Endothelial cell of umbilical vein (primary cell): ENCODE data around the gene ARNT2. TPM values are rescaled to one million over a fixed set of nuclear protein-coding genes. Genes with fewer than 3 reads are reported as not detected.

ENCODE experiments used
- BruUV-seq: library from RNA; stranded (reverse); fragments of 400-500 nt; replicated peaks from 2 replicates; lab custom pipeline; 2021; lab: Mats Ljungman, UMichigan
- CTCF ChIA-PET: fragments of 300-600, 350-600 bp; sonication (Branson Sonifier 250); formaldehyde crosslinking; loops from one replicate; lab custom pipeline; 2021; ENCODE audit warnings: antibody characterized with exemption, inconsistent platforms; lab: Charles Lee
- POLR2A ChIA-PET: fragments of 300-600, 350-600 bp; sonication (Branson Sonifier 250); formaldehyde crosslinking; loops from one replicate; lab custom pipeline; 2021; ENCODE audit warnings: antibody characterized with exemption, inconsistent platforms; lab: Charles Lee
- DNase-seq: peaks from one replicate; pipeline ENCODE4 v3.0.0-alpha.2; 2011; ENCODE audit warnings: low read depth, low spot score
- FAIRE-seq: peaks from 2 replicates; lab custom pipeline; 2011; peaks lifted over from hg19 to GRCh38; lab: Jason Lieb, UNC
- H2AFZ ChIP-seq: 2 replicates; pipeline ENCODE4 v1.6.0; 2012; ENCODE audit warnings: low read depth, low read length, control low read depth, inconsistent platforms
- H3K27ac ChIP-seq: 2 replicates; pipeline ENCODE4 v1.5.1; 2011; ENCODE audit warnings: low read depth, mild to moderate bottlenecking, control low read depth, low read length, moderate library complexity; ENCODE audit not compliant: insufficient read depth
- H3K27me3 ChIP-seq, 2 experiments: 2 replicates each; pipeline versions ENCODE4 v1.6.0 to v1.6.1; 2011; ENCODE audit warnings: low read length in 2 of 2, mixed read lengths in 1 of 2; ENCODE audit not compliant: control insufficient read depth in 2 of 2, insufficient read depth in 2 of 2
- H3K36me3 ChIP-seq, 2 experiments: 2 replicates in 1 of 2; 3 replicates in 1 of 2; pipeline ENCODE4 v1.5.1; 2011; ENCODE audit warnings: low read length in 2 of 2, mild to moderate bottlenecking in 1 of 2, moderate library complexity in 1 of 2; ENCODE audit not compliant: control insufficient read depth in 2 of 2, insufficient read depth in 2 of 2; ENCODE audit errors: extremely low read depth in 1 of 2
- H3K4me1 ChIP-seq: 3 replicates; pipeline ENCODE4 v1.5.1; 2011; ENCODE audit warnings: mild to moderate bottlenecking, low read length; ENCODE audit not compliant: control insufficient read depth, insufficient read depth; ENCODE audit errors: extremely low read depth
- H3K4me2 ChIP-seq: 2 replicates; pipeline ENCODE4 v1.6.1; 2011; ENCODE audit warnings: low read length, control low read depth, mixed read lengths; ENCODE audit not compliant: insufficient read depth
- H3K4me3 ChIP-seq, 3 experiments: fragments of 200-600 bp in 1 of 3; sonication (generic), shearing (Covaris generic) in 1 of 3; replicated peaks in 1 of 3; 2 replicates each; pipeline ENCODE4 v1.5.1; 2011 to 2016; ENCODE audit warnings: control low read depth in 3 of 3, low read length in 3 of 3, mild to moderate bottlenecking in 2 of 3, inconsistent platforms in 1 of 3, low read depth in 1 of 3, moderate library complexity in 1 of 3; ENCODE audit not compliant: insufficient read depth in 1 of 3
- H3K79me2 ChIP-seq: 2 replicates; pipeline ENCODE4 v1.6.0; 2012; ENCODE audit warnings: low read length, inconsistent platforms; ENCODE audit not compliant: control insufficient read depth, insufficient read depth
- H3K9ac ChIP-seq: replicated peaks from 2 replicates; pipeline ENCODE3; 2011; ENCODE audit warnings: low read length, control low read depth; ENCODE audit not compliant: insufficient read depth; ENCODE audit errors: extremely low read depth
- H3K9me1 ChIP-seq: replicated peaks from 3 replicates; pipeline ENCODE4 v1.6.0; 2011; ENCODE audit warnings: mild to moderate bottlenecking, low read length; ENCODE audit not compliant: control insufficient read depth, insufficient read depth; ENCODE audit errors: extremely low read depth
- H3K9me3 ChIP-seq: replicated peaks from 2 replicates; pipeline ENCODE4 v1.5.1; 2012; ENCODE audit warnings: low read length, inconsistent platforms; ENCODE audit not compliant: control insufficient read depth, insufficient read depth
- H4K20me1 ChIP-seq: replicated peaks from 2 replicates; pipeline ENCODE3; 2011; ENCODE audit warnings: mild to moderate bottlenecking, low read length; ENCODE audit not compliant: control insufficient read depth, insufficient read depth; ENCODE audit errors: extremely low read depth
- EZH2 ChIP-seq: IDR thresholded peaks from 2 replicates; pipeline ENCODE4 v1.6.1; 2012; ENCODE audit warnings: borderline replicate concordance, low read depth, mild to moderate bottlenecking, moderate library complexity, low read length, inconsistent platforms; ENCODE audit not compliant: severe bottlenecking
- FOS ChIP-seq: IDR thresholded peaks from 2 replicates; pipeline ENCODE4 v1.6.1; 2011; ENCODE audit warnings: mild to moderate bottlenecking, low read length, moderate library complexity, borderline replicate concordance; ENCODE audit not compliant: insufficient read depth
- GATA2 ChIP-seq: IDR thresholded peaks from 2 replicates; pipeline ENCODE4 v1.7.0; 2011; ENCODE audit warnings: low read depth, mild to moderate bottlenecking, moderate library complexity, mixed read lengths, low read length; ENCODE audit not compliant: insufficient read length, insufficient read depth
- JUN ChIP-seq: IDR thresholded peaks from 2 replicates; pipeline ENCODE4 v1.6.1; 2011; ENCODE audit warnings: borderline replicate concordance, low read depth; ENCODE audit not compliant: insufficient read length, insufficient read depth
- MYC ChIP-seq: IDR thresholded peaks from one replicate; pipeline ENCODE4 v1.6.1; 2011; ENCODE audit warnings: mild to moderate bottlenecking, low read depth, low read length
- POLR2A ChIP-seq: IDR thresholded peaks from 2 replicates; pipeline ENCODE4 v1.6.1; 2012; ENCODE audit warnings: low read depth, mild to moderate bottlenecking, control low read depth, low read length
- POLR2AphosphoS5 ChIP-seq: IDR thresholded peaks from 2 replicates; pipeline ENCODE4 v1.6.1; 2012; ENCODE audit warnings: low read depth, mild to moderate bottlenecking, control low read depth, low read length, moderate library complexity; ENCODE audit not compliant: insufficient read depth
- dilution Hi-C: fragments of 300-500 bp; cut with MboI; formaldehyde crosslinking; loops from one replicate; pipeline ENCODE4 v1.15.0; 2019; ENCODE audit warnings: low sequenced_read_pairs; ENCODE audit not compliant: extremely low pct_ligation_motif_present
- intact Hi-C: fragments of 100-400 bp; cut with micrococcal nuclease; formaldehyde crosslinking; loops from one replicate; pipeline ENCODE4 v1.10.0; 2022
- polyA plus RNA-seq, 4 experiments: library from polyadenylated mRNA; depleted of rRNA in 3 of 4; stranded (reverse) in 3 of 4; unstranded in 1 of 4; fragments of >200 nt; gene quantifications; 2 replicates each; pipeline versions ENCODE4 v1.2.1 to v1.2.3, GENCODE V29; 2011 to 2012; ENCODE audit warnings: missing spikeins in 1 of 4
- total RNA-seq: library from RNA; stranded (reverse); gene quantifications from 2 replicates; pipeline ENCODE4 v1.2.3, GENCODE V29; 2021
- TF ChIP-seq, protein P1 (sequence below): IDR thresholded peaks from 2 replicates; pipeline ENCODE4 v1.6.1; 2011; ENCODE audit not compliant: insufficient read depth, insufficient read length
- TF ChIP-seq, protein P2 (sequence below), 2 donors: IDR thresholded peaks; 1 replicate in 1 of 2; 2 replicates in 1 of 2; pipeline ENCODE4 v1.5.1; 2011; ENCODE audit warnings: low read length in 2 of 2, mild to moderate bottlenecking in 2 of 2, moderate library complexity in 2 of 2, control low read depth in 1 of 2, inconsistent platforms in 1 of 2, low read depth in 1 of 2; ENCODE audit not compliant: insufficient read depth in 1 of 2; ENCODE audit errors: extremely low read depth in 1 of 2

Gene ARNT2
- total and polyA plus RNA-seq, 2 donors (not counting 3 experiments of a cell fraction or from before 2014, with no cell fraction given) = 0.03 to 0.20 TPM

DNA sequence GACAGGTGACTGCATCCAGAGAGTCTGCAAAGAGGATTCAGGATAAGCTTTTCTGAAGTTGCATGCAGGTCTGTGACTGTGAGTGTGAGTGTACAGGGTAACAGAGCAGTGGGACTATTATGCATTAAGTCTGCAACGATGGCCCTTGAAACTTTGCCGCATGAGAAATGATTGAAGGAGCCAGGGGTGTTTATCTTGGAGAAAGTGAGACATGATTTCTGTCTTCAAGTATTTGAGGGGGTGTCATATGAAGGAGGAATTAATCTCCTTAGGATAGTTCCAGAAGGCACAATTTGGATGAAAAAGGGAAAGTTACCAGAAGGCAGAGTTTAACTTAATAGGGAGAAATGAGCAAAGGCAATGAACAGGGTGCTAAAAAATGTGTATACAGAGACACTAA lies 119.6 kb downstream of the ARNT2 start:
- no peaks in the 10 kb centered on the region for H3K9me1 ChIP-seq
- no peak overlapping the region for H3K4me3 ChIP-seq
- TF ChIP-seq POLR2AphosphoS5 (no peak), POLR2A (no peak), JUN (no peak), EZH2 (no peak), MYC (no peak), FOS (no peak), GATA2 (no peak)
- TF ChIP-seq, protein P1, sequence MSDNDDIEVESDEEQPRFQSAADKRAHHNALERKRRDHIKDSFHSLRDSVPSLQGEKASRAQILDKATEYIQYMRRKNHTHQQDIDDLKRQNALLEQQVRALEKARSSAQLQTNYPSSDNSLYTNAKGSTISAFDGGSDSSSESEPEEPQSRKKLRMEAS = no peak
- TF ChIP-seq, protein P2, sequence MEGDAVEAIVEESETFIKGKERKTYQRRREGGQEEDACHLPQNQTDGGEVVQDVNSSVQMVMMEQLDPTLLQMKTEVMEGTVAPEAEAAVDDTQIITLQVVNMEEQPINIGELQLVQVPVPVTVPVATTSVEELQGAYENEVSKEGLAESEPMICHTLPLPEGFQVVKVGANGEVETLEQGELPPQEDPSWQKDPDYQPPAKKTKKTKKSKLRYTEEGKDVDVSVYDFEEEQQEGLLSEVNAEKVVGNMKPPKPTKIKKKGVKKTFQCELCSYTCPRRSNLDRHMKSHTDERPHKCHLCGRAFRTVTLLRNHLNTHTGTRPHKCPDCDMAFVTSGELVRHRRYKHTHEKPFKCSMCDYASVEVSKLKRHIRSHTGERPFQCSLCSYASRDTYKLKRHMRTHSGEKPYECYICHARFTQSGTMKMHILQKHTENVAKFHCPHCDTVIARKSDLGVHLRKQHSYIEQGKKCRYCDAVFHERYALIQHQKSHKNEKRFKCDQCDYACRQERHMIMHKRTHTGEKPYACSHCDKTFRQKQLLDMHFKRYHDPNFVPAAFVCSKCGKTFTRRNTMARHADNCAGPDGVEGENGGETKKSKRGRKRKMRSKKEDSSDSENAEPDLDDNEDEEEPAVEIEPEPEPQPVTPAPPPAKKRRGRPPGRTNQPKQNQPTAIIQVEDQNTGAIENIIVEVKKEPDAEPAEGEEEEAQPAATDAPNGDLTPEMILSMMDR (IDR thresholded peaks at IDR 0.05; ENCODE audit: extremely low read depth in 1 of 2, insufficient read depth in 1 of 2, low read depth in 1 of 2, low read length in 2 of 2) = no peak
- intact Hi-C loops (no loop called here), dilution Hi-C loops (no loop called here)
- no peaks in the 10 kb centered on the region for H3K36me3 ChIP-seq
- ChIA-PET CTCF (no interaction called here), POLR2A (no interaction called here)
- no peak overlapping the region for H2AFZ ChIP-seq
- no peaks in the 10 kb centered on the region for H3K9me3 ChIP-seq
- H4K20me1 ChIP-seq = no peaks in the 10 kb centered on the region
- BruUV-seq = no TSS peak
- no peak overlapping the region for H3K4me2 ChIP-seq
- H3K9ac ChIP-seq = no peak overlapping the region
- H3K27ac ChIP-seq = no peak overlapping the region
- FAIRE-seq (no peak), DNase-seq (no peak)
- no peaks in the 10 kb centered on the region for H3K27me3 ChIP-seq
- no peaks in the 10 kb centered on the region for H3K4me1 ChIP-seq
- H3K79me2 ChIP-seq = no peaks in the 10 kb centered on the region
